Testis (tissue), 2 donors: Measurements from ENCODE around the gene DDN.

Experiments
- CTCF ChIP-seq, 3 experiments: fragments of 450-650 bp in 2 of 3; fragments of 200-600 bp in 1 of 3; sonication (generic) in 1 of 3; IDR thresholded peaks; one replicate each; pipeline ENCODE4 v1.5.1; 2016 to 2019; ENCODE audit warnings: antibody characterized with exemption in 3 of 3, mild to moderate bottlenecking in 2 of 3, moderate library complexity in 1 of 3
- POLR2A ChIP-seq: fragments of 450-650 bp; IDR thresholded peaks from one replicate; pipeline ENCODE4 v1.6.1; 2017; ENCODE audit warnings: antibody characterized with exemption, mild to moderate bottlenecking, moderate library complexity

DNA sequence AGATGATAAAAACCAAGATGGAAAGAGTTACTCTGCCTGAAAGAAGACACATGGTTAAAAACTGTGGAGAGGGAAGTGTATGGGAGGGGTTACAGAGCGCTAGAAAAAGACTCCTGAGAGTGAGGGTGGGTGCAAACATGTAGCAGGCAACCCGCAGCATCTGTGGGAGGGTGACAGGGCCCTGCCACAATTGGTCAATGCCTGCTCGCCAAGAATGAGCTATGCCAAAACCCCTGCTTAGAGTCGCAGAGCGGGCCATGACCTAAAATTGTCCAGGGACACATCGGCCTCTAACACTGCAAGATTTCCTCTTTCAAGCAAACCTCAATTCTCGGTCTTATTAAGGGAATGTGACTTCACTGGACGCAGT lies 18.7 kb upstream of the DDN start:
- TF ChIP-seq CTCF (IDR thresholded peaks at IDR 0.05) (peak in 1 of 3 experiments; percentile 8), POLR2A (no peak)
